GM23338 (cell line): ENCODE data around the gene MTPN. TPM values are rescaled to one million over a fixed set of nuclear protein-coding genes. Genes with fewer than 3 reads are reported as not detected.

Experiments used
- ATAC-seq: fragments of 200-7000 bp; cut with Tn5 transposase; 3 replicates; pipeline ENCODE4 v1.9.1; 2020
- DNase-seq: peaks from one replicate; pipeline ENCODE4 v3.0.0-alpha.2; 2015; ENCODE audit warnings: low spot score
- H2AFZ ChIP-seq: fragments of 200-600 bp; sonication (generic); 2 replicates; pipeline ENCODE4 v1.8.0; 2016; ENCODE audit warnings: antibody characterized with exemption, mild to moderate bottlenecking, moderate library complexity
- H3F3A ChIP-seq: fragments of 200-600 bp; sonication (generic); replicated peaks from 2 replicates; pipeline ENCODE4 v1.8.0; 2017; ENCODE audit warnings: antibody characterized with exemption, mixed run types, low read depth
- H3K27ac ChIP-seq: fragments of 200-600 bp; sonication (generic); 2 replicates; pipeline ENCODE4 v1.6.1; 2016; ENCODE audit warnings: low read depth
- H3K27me3 ChIP-seq: fragments of 200-600 bp; sonication (generic); 2 replicates; pipeline ENCODE4 v1.8.0; 2016; ENCODE audit warnings: mild to moderate bottlenecking, mixed run types, moderate library complexity; ENCODE audit not compliant: insufficient read depth
- H3K36me3 ChIP-seq: fragments of 200-600 bp; sonication (generic); 2 replicates; pipeline ENCODE4 v1.8.0; 2016; ENCODE audit warnings: mild to moderate bottlenecking; ENCODE audit not compliant: insufficient read depth
- H3K4me1 ChIP-seq: fragments of 200-600 bp; sonication (generic); 2 replicates; pipeline ENCODE4 v1.8.0; 2016; ENCODE audit warnings: mild to moderate bottlenecking, moderate library complexity; ENCODE audit not compliant: insufficient read depth
- H3K4me2 ChIP-seq: fragments of 200-600 bp; sonication (generic); 2 replicates; pipeline ENCODE4 v1.7.1; 2017; ENCODE audit warnings: mixed run types
- H3K4me3 ChIP-seq: fragments of 200-600 bp; sonication (generic); 2 replicates; pipeline ENCODE4 v1.6.1; 2016; ENCODE audit warnings: mixed run types
- H3K79me2 ChIP-seq: fragments of 200-600 bp; sonication (generic); replicated peaks from 2 replicates; pipeline ENCODE4 v1.8.0; 2017; ENCODE audit warnings: mild to moderate bottlenecking; ENCODE audit not compliant: insufficient read depth
- H3K9me2 ChIP-seq: fragments of 200-600 bp; sonication (generic); 2 replicates; pipeline ENCODE4 v1.8.0; 2017; ENCODE audit not compliant: insufficient read depth
- H4K20me1 ChIP-seq: fragments of 200-600 bp; sonication (generic); replicated peaks from 2 replicates; pipeline ENCODE4 v1.8.0; 2017; ENCODE audit warnings: mild to moderate bottlenecking; ENCODE audit not compliant: insufficient read depth
- H3K27ac Mint-ChIP-seq: 2 replicates; pipeline ENCODE4 v1.8.0; 2020; ENCODE audit warnings: inconsistent platforms, mild to moderate bottlenecking, moderate library complexity, mixed read lengths
- H3K27me3 Mint-ChIP-seq: 3 replicates; pipeline ENCODE4 v1.8.0; 2022; ENCODE audit warnings: low read depth, mild to moderate bottlenecking, moderate library complexity, mixed read lengths, inconsistent platforms; ENCODE audit not compliant: insufficient read depth, poor library complexity
- H3K36me3 Mint-ChIP-seq: 3 replicates; pipeline ENCODE4 v1.8.0; 2021; ENCODE audit warnings: low read depth, mild to moderate bottlenecking, inconsistent platforms, moderate library complexity, mixed read lengths
- H3K4me1 Mint-ChIP-seq: 3 replicates; pipeline ENCODE4 v1.8.0; 2020; ENCODE audit warnings: mild to moderate bottlenecking, inconsistent platforms, mixed read lengths
- H3K4me3 Mint-ChIP-seq: 3 replicates; pipeline ENCODE4 v1.8.0; 2021; ENCODE audit warnings: moderate library complexity, mild to moderate bottlenecking, inconsistent platforms, mixed read lengths
- H3K9me3 Mint-ChIP-seq: 3 replicates; pipeline ENCODE4 v1.8.0; 2020; ENCODE audit warnings: moderate library complexity, mild to moderate bottlenecking, inconsistent platforms, mixed read lengths
- CTCF ChIP-seq, 2 experiments: fragments of 200-600 bp in 1 of 2; sonication (generic) in 1 of 2; conservative IDR thresholded peaks; 2 replicates each; pipeline versions ENCODE4 v1.5.1 to v1.6.1; 2016 to 2017; ENCODE audit warnings: antibody characterized with exemption in 2 of 2, low read depth in 2 of 2, mild to moderate bottlenecking in 2 of 2, moderate library complexity in 1 of 2
- ETS1 ChIP-seq: IDR thresholded peaks from 2 replicates; pipeline ENCODE4 v1.6.1; 2016; ENCODE audit warnings: antibody characterized with exemption
- EZH2 ChIP-seq: fragments of 200-600 bp; sonication (generic); IDR thresholded peaks from one replicate; pipeline ENCODE4 v1.8.0; 2017; ENCODE audit warnings: antibody characterized with exemption, mild to moderate bottlenecking, low read depth; ENCODE audit not compliant: unreplicated experiment
- EZH2phosphoT487 ChIP-seq: fragments of 200-600 bp; sonication (generic); IDR thresholded peaks from one replicate; pipeline ENCODE4 v1.8.1; 2018; ENCODE audit warnings: antibody characterized with exemption; ENCODE audit not compliant: unreplicated experiment
- REST ChIP-seq: IDR thresholded peaks from one replicate; pipeline ENCODE4 v1.6.1; 2018; ENCODE audit warnings: antibody characterized with exemption; ENCODE audit not compliant: unreplicated experiment
- STAT1 ChIP-seq: IDR thresholded peaks from one replicate; pipeline ENCODE4 v1.6.1; 2016; ENCODE audit warnings: antibody characterized with exemption; ENCODE audit not compliant: unreplicated experiment
- ZNF114 ChIP-seq: fragments of 250-450 bp; sonication (Bioruptor Pico); IDR thresholded peaks from 2 replicates; pipeline ENCODE4 v1.5.0; 2020; ENCODE audit warnings: mild to moderate bottlenecking, moderate library complexity
- ZNF331 ChIP-seq: fragments of 250-450 bp; sonication (Bioruptor Pico); IDR thresholded peaks from 2 replicates; pipeline ENCODE4 v1.5.0; 2020; ENCODE audit warnings: low read depth, mild to moderate bottlenecking, moderate library complexity
- ZNF462 ChIP-seq: fragments of 250-450 bp; sonication (Bioruptor Pico); IDR thresholded peaks from 2 replicates; pipeline ENCODE4 v1.5.0; 2020; ENCODE audit warnings: mild to moderate bottlenecking, moderate library complexity
- polyA plus RNA-seq: library from polyadenylated mRNA; unstranded; fragments of >200 nt; fragmentation: Nextera tagmentation; extraction: Ambion mirVana; gene quantifications from 2 replicates; pipeline ENCODE4 v1.2.1, GENCODE V29; 2016
- total RNA-seq: library from RNA; depleted of rRNA; stranded (reverse); fragments of >200 nt; shearing (Covaris generic); gene quantifications from 2 replicates; pipeline ENCODE4 v1.2.3, GENCODE V29; 2014

MTPN gene
- total and polyA plus RNA-seq, 2 experiments from 2014 or later, result 87.7 to 90.3 TPM

- TF ChIP-seq EZH2phosphoT487, result no peak
- TF ChIP-seq STAT1, result no peak
- TF ChIP-seq REST, result no peak
- no peak for TF ChIP-seq EZH2
- TF ChIP-seq ZNF331 (CRISPR knock-in tag), result no peak
- no peak for TF ChIP-seq CTCF (conservative IDR thresholded peaks at IDR 0.05; ENCODE audit: low read depth in 2 of 2)
These were observed 47.9 kb downstream of the MTPN start (continued) for GRCh38 chr7:135929249-135929648.

- H3F3A ChIP-seq, result no peaks in the 10 kb centered on the region
- no peak overlapping the region for H3K27ac ChIP-seq
- peaks cover 21% of the 10 kb centered on the region for H3K79me2 ChIP-seq
- H3K9me2 ChIP-seq, result no peaks in the 10 kb centered on the region
- no peaks in the 10 kb centered on the region for H3K27me3 ChIP-seq
- H3K36me3 ChIP-seq, result no peaks in the 10 kb centered on the region
- no peaks in the 10 kb centered on the region for H3K9me3 Mint-ChIP-seq
- no peak overlapping the region for H3K4me2 ChIP-seq
- H3K27ac Mint-ChIP-seq, result no peak overlapping the region
- no peak overlapping the region for H2AFZ ChIP-seq
- H4K20me1 ChIP-seq, result peaks cover 9% of the 10 kb centered on the region; the same call in 1 of the 2 replicates
- no peaks in the 10 kb centered on the region for H3K27me3 Mint-ChIP-seq
- H3K4me1 ChIP-seq, result peaks cover 16% of the 10 kb centered on the region
- DNase-seq (no peak), ATAC-seq (no peak)
- H3K4me1 Mint-ChIP-seq, result peaks cover 28% of the 10 kb centered on the region
- no peak overlapping the region for H3K4me3 ChIP-seq
- H3K36me3 Mint-ChIP-seq, result peaks cover 8% of the 10 kb centered on the region; the same call in 2 of the 3 replicates
- no peak overlapping the region for H3K4me3 Mint-ChIP-seq
- TF ChIP-seq ZNF462 (CRISPR knock-in tag) (no peak), CTCF (conservative IDR thresholded peaks at IDR 0.05; ENCODE audit: low read depth in 2 of 2) (no peak), EZH2phosphoT487 (no peak), ETS1 (no peak), ZNF331 (CRISPR knock-in tag) (no peak), STAT1 (no peak), ZNF114 (no peak)
These were observed 49.0 kb downstream of the MTPN start for GRCh38 chr7:135928136-135928535.
